ENCODE data around the gene ZG16B. TPM values are rescaled to one million over a fixed set of nuclear protein-coding genes. Genes with fewer than 3 reads are reported as not detected.

ZG16B gene
- under 1 TPM; 0.22 to 0.64 TPM for total RNA-seq

DNA sequence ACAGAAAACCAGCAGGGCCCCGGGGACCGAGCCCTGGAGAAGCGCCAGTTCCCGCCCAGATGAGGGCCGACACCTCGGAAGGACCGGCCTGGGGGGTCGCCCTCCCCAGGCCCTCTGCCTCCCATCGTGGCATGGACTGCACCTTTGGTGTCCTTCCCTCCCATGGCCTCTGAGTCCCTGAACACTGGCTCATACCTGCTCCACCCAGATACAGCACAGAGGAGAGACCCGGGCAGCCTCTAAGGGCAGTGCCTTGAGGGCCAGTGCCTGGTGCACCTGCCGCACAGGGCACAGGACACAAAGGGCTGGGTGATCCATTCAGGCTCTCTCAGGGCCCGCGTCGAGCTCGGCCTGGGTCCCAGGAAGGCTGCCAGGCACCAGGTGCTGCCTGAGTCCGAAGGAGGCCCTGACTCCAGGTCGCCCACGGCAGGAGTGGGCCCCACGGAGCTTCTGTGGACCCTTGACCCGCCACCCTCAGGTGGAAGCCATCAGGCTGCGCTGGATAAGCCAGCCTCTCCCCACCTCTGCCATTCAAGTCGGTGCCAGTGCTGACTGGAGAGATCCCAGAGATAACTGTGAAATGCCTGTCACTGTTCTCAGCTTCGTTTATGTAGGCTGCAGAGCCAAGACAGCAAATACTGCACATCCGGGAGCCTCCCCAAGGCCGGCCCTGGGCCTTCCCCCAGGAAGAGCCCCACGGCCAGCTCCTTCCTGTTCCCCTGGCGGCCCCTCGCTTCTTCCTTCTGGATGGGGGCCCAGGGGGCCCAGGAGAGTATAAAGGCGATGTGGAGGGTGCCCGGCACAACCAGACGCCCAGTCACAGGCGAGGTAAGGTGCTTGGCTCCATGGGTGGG lies at the start of gene ZG16B:
Gene ZG16B (plus strand): TSS at position 803 of the 854 bp plus-strand sequence. CDS start 139 bp downstream, outside the sequence.
- Mint-ChIP-seq H3K27me3 (ENCODE audit: low read depth) (peaks cover 7% of the 10 kb centered on the region), H3K9me3 (no peaks in the 10 kb centered on the region), H3K27ac (no peak within 1 kb of the TSS), H3K36me3 (ENCODE audit: low read depth) (no peaks in the 10 kb centered on the region), H3K4me1 (ENCODE audit: low read depth) (no peaks in the 10 kb centered on the region), H3K4me3 (no peak within 1 kb of the TSS)
- DNase-seq: no peak
- intact Hi-C loops (cut with micrococcal nuclease): no loop called here
- CTCF ChIA-PET: no interaction called here

DNA sequence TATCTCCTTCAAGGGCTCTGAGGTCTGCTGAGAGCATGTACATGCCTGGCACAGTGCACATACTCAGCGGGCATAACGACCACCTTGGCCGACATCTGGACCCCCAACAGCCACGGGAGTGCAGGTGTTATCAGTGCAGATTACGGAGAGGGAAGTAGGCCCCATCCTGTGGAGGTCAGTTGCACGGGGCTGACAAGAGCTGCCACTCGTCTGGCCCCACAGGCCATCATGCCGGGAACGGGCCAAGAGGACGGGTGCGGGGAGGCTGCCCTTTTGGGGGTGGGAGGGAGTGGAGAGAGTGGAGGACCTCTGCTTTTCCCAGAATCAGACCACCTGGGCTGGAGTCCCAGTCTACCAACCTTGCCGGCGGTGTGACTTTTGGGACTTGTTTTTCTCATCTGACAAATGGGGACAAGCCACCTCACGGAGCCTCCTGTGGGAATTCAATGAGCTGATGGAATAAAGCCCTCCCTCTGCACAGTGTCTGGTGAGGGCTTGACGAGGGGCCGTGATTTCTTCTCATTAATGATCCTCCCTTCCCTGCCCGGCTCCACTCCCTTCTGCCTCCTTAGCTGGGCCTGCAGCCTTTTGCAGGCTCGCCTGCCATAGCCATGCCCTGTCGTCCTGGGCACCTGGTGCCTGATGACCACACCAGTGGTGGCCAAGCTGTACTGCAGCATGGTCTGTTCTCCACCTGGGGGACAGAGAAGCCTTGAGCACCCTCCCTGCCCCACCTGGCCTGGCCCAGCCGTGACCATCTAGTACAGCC lies 47.3 kb upstream of the ZG16B start:
- Mint-ChIP-seq H3K36me3 (ENCODE audit: low read depth) (peaks cover 7% of the 10 kb centered on the region), H3K27ac (no peak overlapping the region), H3K9me3 (no peaks in the 10 kb centered on the region), H3K4me1 (ENCODE audit: low read depth) (peaks cover 20% of the 10 kb centered on the region), H3K4me3 (no peak overlapping the region), H3K27me3 (ENCODE audit: low read depth) (peaks cover 4% of the 10 kb centered on the region)
- intact Hi-C loops (cut with micrococcal nuclease): no loop called here
- no peak for DNase-seq
- CTCF ChIA-PET: interaction anchor here (1.3 to 1.4 kb wide), 2 partner anchors 40 to 56 kb away, joined by 3 to 4 read pairs; no protein-coding TSS in a partner anchor

DNA sequence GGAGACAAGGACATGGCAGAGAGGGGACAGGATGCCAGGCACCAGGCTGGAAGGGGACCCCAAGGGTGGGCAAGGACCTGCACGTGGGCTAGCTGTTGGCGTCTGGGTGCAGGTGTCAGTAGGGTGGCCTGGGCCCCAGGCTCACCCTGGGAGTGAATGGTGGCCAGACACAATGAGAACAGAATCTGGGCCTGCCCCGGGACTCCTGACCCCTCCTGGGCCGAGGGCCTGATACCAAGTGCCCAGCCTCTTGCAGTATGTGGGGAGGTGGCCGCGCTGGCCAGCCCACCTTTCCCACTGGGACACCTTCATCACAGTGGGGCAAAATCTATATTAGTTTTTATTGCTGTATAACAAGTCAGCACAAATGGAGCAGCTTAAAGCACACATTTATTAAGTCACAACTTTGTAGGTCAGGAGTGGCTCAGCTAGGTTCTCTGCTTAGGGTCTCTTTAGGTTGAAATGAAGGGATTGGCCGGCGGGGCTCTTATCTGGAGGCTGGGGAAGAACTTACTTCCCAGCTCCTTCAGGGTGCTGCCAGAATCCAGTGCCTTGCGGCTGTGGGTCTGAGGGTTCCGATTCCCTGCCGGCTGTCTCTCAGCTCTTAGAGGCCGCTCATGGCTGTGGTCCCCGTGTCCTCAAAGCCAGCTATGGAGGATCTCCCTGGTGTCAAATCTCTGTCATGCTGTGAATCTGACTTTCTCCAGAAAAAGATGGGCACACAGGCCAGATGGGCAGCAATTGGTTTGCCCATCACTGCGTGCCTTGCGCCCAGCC lies 46.3 kb upstream of the ZG16B start:
- Mint-ChIP-seq H3K4me3 (peak overlapping the region; percentile 34), H3K9me3 (no peaks in the 10 kb centered on the region), H3K4me1 (ENCODE audit: low read depth) (peaks cover 13% of the 10 kb centered on the region), H3K27ac (no peak overlapping the region), H3K36me3 (ENCODE audit: low read depth) (no peaks in the 10 kb centered on the region), H3K27me3 (ENCODE audit: low read depth) (peaks cover 6% of the 10 kb centered on the region)
- intact Hi-C loops (cut with micrococcal nuclease): no loop called here
- CTCF ChIA-PET: interaction anchor here (1.3 to 1.4 kb wide), 3 partner anchors 25 to 55 kb away, joined by 3 to 5 read pairs (median 4); no protein-coding TSS in a partner anchor
- DNase-seq: no peak

- Mint-ChIP-seq H3K36me3 (ENCODE audit: low read depth) (no peaks in the 10 kb centered on the region), H3K4me3 (peak overlapping the region; percentile 84), H3K27me3 (ENCODE audit: low read depth) (peaks cover 7% of the 10 kb centered on the region), H3K9me3 (no peaks in the 10 kb centered on the region), H3K27ac (no peak overlapping the region), H3K4me1 (ENCODE audit: low read depth) (peaks cover 10% of the 10 kb centered on the region)
- CTCF ChIA-PET: interaction anchor here (0.9 to 1.4 kb wide), 4 partner anchors 16 to 54 kb away, joined by 3 to 8 read pairs (median 4); no protein-coding TSS in a partner anchor
- intact Hi-C loops (cut with micrococcal nuclease): no loop called here
- no peak for DNase-seq
Observed at GRCh38 chr16:2784358-2785100, 45.6 kb upstream of the ZG16B start.

- peaks cover 11% of the 10 kb centered on the region for H3K27me3 Mint-ChIP-seq (ENCODE audit: low read depth)
- H3K4me1 Mint-ChIP-seq (ENCODE audit: low read depth): peaks cover 10% of the 10 kb centered on the region
- H3K4me3 Mint-ChIP-seq: peak overlapping the region; percentile 84
- peak; percentile 42 for DNase-seq
- no peak overlapping the region for H3K27ac Mint-ChIP-seq
- intact Hi-C loops (cut with micrococcal nuclease): no loop called here
- H3K36me3 Mint-ChIP-seq (ENCODE audit: low read depth): no peaks in the 10 kb centered on the region
- CTCF ChIA-PET: interaction anchor here (0.9 to 1.3 kb wide), 2 partner anchors 15 to 27 kb away, joined by 5 to 8 read pairs; no protein-coding TSS in a partner anchor
- no peaks in the 10 kb centered on the region for H3K9me3 Mint-ChIP-seq
Observed at GRCh38 chr16:2785101-2785991, 44.8 kb upstream of the ZG16B start.

- H3K27me3 Mint-ChIP-seq (ENCODE audit: low read depth): peaks cover 11% of the 10 kb centered on the region
- H3K36me3 Mint-ChIP-seq (ENCODE audit: low read depth): no peaks in the 10 kb centered on the region
- H3K9me3 Mint-ChIP-seq: no peaks in the 10 kb centered on the region
- H3K27ac Mint-ChIP-seq: no peak overlapping the region
- CTCF ChIA-PET: no interaction called here
- peak overlapping the region; percentile 49 for H3K4me3 Mint-ChIP-seq
- peaks cover 10% of the 10 kb centered on the region for H3K4me1 Mint-ChIP-seq (ENCODE audit: low read depth)
- DNase-seq: no peak
- intact Hi-C loops (cut with micrococcal nuclease): no loop called here
Observed at GRCh38 chr16:2786061-2786825, 43.9 kb upstream of the ZG16B start.

DNA sequence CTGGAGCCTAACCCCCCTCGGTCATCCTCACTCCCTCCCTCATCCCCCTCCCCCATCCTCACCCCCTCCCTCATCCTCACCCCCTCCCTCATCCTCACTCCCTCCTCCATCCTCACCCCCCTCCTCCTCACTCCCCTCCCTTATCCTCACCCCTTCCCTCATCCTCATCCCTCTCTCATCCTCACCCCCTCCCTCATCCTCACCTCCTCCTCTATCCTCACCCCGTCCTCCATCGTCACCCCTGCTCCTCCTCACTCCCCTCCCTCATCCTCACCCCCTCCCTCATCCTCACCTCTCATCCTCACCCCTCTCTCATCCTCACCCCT lies 43.3 kb upstream of the ZG16B start:
- H3K36me3 Mint-ChIP-seq (ENCODE audit: low read depth): no peaks in the 10 kb centered on the region
- no peaks in the 10 kb centered on the region for H3K9me3 Mint-ChIP-seq
- CTCF ChIA-PET: no interaction called here
- intact Hi-C loops (cut with micrococcal nuclease): no loop called here
- no peak overlapping the region for H3K4me3 Mint-ChIP-seq
- H3K27me3 Mint-ChIP-seq (ENCODE audit: low read depth): peaks cover 13% of the 10 kb centered on the region
- no peak overlapping the region for H3K27ac Mint-ChIP-seq
- no peak for DNase-seq
- peaks cover 10% of the 10 kb centered on the region for H3K4me1 Mint-ChIP-seq (ENCODE audit: low read depth)

- Mint-ChIP-seq H3K36me3 (ENCODE audit: low read depth) (no peaks in the 10 kb centered on the region), H3K27ac (no peak within 1 kb of the TSS), H3K9me3 (no peaks in the 10 kb centered on the region), H3K4me1 (ENCODE audit: low read depth) (peaks cover 10% of the 10 kb centered on the region), H3K4me3 (peak within 1 kb of the TSS; percentile 49), H3K27me3 (ENCODE audit: low read depth) (peaks cover 13% of the 10 kb centered on the region)
- no peak for DNase-seq
- CTCF ChIA-PET: no interaction called here
- intact Hi-C loops (cut with micrococcal nuclease): no loop called here
Observed at GRCh38 chr16:2787406-2787805, 42.7 kb upstream of the ZG16B start, which contains the start of gene PRSS33. PRSS33 (minus strand) TSS chr16:2787560; CDS start chr16:2786547, 1,013 bp downstream.

GRCh38 chr16:2787961-2788360 lies 42.1 kb upstream of the ZG16B start:
- H3K9me3 Mint-ChIP-seq: no peaks in the 10 kb centered on the region
- no peak overlapping the region for H3K27ac Mint-ChIP-seq
- H3K4me3 Mint-ChIP-seq: no peak overlapping the region
- H3K4me1 Mint-ChIP-seq (ENCODE audit: low read depth): peaks cover 10% of the 10 kb centered on the region
- CTCF ChIA-PET: no interaction called here
- H3K27me3 Mint-ChIP-seq (ENCODE audit: low read depth): peaks cover 13% of the 10 kb centered on the region
- no peaks in the 10 kb centered on the region for H3K36me3 Mint-ChIP-seq (ENCODE audit: low read depth)
- no peak for DNase-seq
- intact Hi-C loops (cut with micrococcal nuclease): no loop called here

GRCh38 chr16:2790631-2791030 lies 39.5 kb upstream of the ZG16B start:
- Mint-ChIP-seq H3K4me1 (ENCODE audit: low read depth) (peaks cover 6% of the 10 kb centered on the region), H3K27me3 (ENCODE audit: low read depth) (peaks cover 16% of the 10 kb centered on the region), H3K9me3 (no peaks in the 10 kb centered on the region), H3K27ac (no peak overlapping the region), H3K4me3 (no peak overlapping the region), H3K36me3 (ENCODE audit: low read depth) (no peaks in the 10 kb centered on the region)
- intact Hi-C loops (cut with micrococcal nuclease): no loop called here
- CTCF ChIA-PET: no interaction called here
- no peak for DNase-seq
